ENCODE data around the gene OR11H7. TPM values are rescaled to one million over a fixed set of nuclear protein-coding genes. Genes with fewer than 3 reads are reported as not detected.

Gene OR11H7
- total RNA-seq: not detected

DNA sequence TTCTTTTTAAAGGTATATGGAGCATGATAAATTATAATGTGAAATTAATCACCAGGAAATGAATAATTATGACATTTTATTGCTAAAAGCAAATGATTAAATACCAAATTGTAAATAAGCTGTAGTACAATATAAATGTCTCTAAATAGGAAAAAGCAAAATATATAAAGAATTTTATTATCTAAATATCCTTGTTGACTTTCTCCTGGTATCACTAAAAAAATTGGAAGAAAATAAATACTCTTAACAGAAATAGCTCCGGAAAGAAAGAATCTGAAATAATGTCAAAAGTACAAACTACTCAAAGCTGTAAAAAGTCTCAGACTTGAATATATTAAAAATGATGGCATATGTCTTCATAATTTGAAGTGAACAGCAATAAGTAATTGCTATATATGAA, at the start of gene OR11H7:
Gene OR11H7, plus strand, starts transcription at position 301 of the 400 bp plus-strand sequence.

DNA sequence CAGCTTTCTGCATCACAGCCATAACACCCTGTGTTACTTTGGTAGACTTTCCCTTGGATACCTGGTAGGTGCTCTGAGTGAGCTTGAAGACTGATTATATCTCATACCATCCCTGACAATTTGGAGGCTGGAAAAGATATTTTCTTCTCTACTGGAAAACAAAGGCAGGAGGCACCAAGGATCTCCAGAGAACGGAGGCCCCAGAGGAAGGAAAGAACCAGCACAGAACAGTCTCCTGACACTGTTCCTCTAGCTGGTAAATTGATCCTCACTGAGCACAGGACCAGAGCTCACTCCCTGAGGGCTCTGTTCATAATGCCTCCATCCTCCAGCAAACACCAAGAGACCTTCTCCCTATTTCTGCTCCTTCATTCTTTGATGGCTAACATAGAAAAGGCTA, 38.2 kb upstream of the OR11H7 start, which contains the start of gene OR11G2:
Gene OR11G2, plus strand, starts transcription at position 301 of the 400 bp plus-strand sequence. CDS start 6,542 bp downstream, outside the sequence.

DNA sequence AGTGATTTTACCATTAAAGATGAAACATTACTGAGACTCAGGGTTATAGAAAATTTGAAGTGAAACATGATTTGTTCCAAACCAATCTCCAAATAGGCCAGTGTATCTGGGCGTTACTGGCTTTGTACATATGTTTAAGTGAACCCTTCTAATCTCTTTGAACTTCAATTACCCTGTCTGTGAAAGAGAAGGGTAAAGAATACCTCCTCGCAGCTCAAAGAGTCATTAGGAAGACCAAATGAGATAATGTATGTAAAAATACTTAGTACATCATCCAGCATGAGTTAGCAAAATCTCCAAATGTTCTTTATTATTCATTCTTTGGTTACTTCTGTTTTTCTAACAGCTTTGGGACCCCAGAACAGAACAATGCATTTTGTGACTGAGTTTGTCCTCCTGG, 5.4 kb upstream of the OR11H7 start, which contains the start of gene OR11H6:
Gene OR11H6, plus strand, starts transcription at position 301 of the 400 bp plus-strand sequence. Its CDS starts 0 bp downstream, at position 301.

Other genes with a start within 250 kb of the OR11H7 start
- gene OR4Q2, start 226.8 kb upstream of the OR11H7 start, total RNA-seq: not detected
- gene OR4K14, start 209.7 kb upstream of the OR11H7 start, total RNA-seq: not detected
- not detected for gene OR4K13, start 192.9 kb upstream of the OR11H7 start, total RNA-seq
- not detected for gene OR4L1, start 168.9 kb upstream of the OR11H7 start, total RNA-seq
- gene OR4K17, start 118.2 kb upstream of the OR11H7 start, total RNA-seq: not detected
- gene OR4N5, start 90.2 kb upstream of the OR11H7 start, total RNA-seq: not detected
- not detected for gene OR11G2, start 38.1 kb upstream of the OR11H7 start, total RNA-seq
- gene OR11H6, start 5.3 kb upstream of the OR11H7 start, total RNA-seq: not detected
- not detected for gene OR11H4, start 10.3 kb downstream of the OR11H7 start, total RNA-seq
- 10 to 100 TPM; 17.2 to 22.3 TPM for gene TTC5, start 77.0 kb downstream of the OR11H7 start, total RNA-seq
- 10 to 100 TPM; 17.6 to 32.6 TPM for gene CCNB1IP1, start 104.3 kb downstream of the OR11H7 start, total RNA-seq
- gene PARP2, start 114.7 kb downstream of the OR11H7 start, total RNA-seq: 10 to 100 TPM; 11.0 to 18.6 TPM
- gene TEP1, start 184.5 kb downstream of the OR11H7 start, total RNA-seq: 10 to 100 TPM; 17.3 to 23.4 TPM
- gene KLHL33, start 207.2 kb downstream of the OR11H7 start, total RNA-seq: under 1 TPM; under 0.01 to 0.34 TPM
- 10 to 100 TPM; 52.3 to 58.6 TPM for gene OSGEP, start 225.8 kb downstream of the OR11H7 start, total RNA-seq
- gene APEX1, start 226.2 kb downstream of the OR11H7 start, total RNA-seq: 10 to 100 TPM; 23.7 to 51.6 TPM
- 10 to 100 TPM; 40.3 to 45.4 TPM for gene PIP4P1, start 232.5 kb downstream of the OR11H7 start, total RNA-seq
- 100 to 1,000 TPM in 1 of 2 donors, 10 to 100 TPM in 1; 26.8 to 107 TPM for gene PNP, start 240.4 kb downstream of the OR11H7 start, total RNA-seq